ENCODE measurements around the gene FMNL3. TPM values are rescaled to one million over a fixed set of nuclear protein-coding genes. Genes with fewer than 3 reads are reported as not detected.
"Not testable (repeated sequence)": the region's sequence is repeated elsewhere in the genome, so short reads cannot be mapped to it uniquely, and the experiment has no call there.

FMNL3 gene
- total RNA-seq, 1 experiment from 2014 or later: 39.2 TPM

DNA sequence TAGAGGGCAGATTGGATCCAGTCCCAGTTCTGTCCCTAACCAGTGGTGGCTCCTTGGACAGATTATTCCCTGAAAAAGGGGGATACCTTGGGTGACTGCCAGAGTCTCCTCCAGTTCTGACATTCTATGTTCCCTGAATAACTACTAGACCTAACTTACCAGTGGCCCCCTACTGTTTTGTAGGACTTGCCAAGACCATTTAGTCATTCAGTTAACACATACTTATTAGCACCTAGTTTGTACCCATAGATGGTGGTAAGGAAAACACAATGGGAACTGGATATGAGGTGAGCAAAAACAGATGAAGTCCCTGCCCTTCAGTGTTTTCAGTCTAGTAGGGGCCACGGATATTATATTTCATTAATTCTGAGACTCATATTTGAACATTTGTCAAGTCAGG, 80.4 kb downstream of the FMNL3 start:
- H3K9me3 ChIP-seq (replicated peaks): no peaks in the 10 kb centered on the region
- no peak overlapping the region for H3K4me3 ChIP-seq
- peaks cover under 1% of the 10 kb centered on the region; the same call in 1 of the 2 replicates for H3K4me1 ChIP-seq
- no peak for DNase-seq
- H3K27ac ChIP-seq: no peak overlapping the region
- H3K36me3 ChIP-seq: no peaks in the 10 kb centered on the region
- no peaks in the 10 kb centered on the region for H3K27me3 ChIP-seq

DNA sequence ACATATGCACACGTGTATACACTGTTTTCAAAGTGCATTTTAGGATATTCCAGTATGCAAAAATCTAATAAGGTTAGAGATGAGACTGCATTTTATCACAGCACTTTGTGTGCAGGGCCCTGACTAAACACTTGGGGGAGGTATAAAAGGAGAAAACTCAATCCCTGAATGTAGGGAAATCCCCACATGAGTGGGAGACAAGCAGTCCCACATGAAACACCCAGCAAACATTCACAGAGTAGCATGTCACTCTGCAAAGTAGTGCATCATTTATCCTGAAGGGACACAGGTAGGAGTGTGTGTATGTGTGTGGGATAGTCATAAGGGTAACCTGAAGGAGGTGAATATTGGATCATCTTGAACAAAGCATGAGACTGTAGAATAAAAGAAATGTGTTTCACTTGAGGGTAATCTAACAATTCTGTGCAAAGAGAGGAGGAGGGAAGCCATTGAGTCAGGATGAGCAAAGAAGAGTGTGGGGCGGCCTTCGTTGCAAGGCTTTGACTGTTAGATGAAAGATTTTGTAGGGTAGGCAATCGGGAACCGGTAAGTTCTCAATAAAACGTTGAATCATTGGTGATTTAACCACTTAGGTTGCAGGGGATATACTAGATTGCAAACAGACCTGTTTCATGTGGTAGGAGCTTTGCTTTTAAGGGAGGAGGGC, 80.9 kb downstream of the FMNL3 start:
- no peak overlapping the region for H3K4me3 ChIP-seq
- H3K27me3 ChIP-seq: no peaks in the 10 kb centered on the region
- no peaks in the 10 kb centered on the region for H3K9me3 ChIP-seq (replicated peaks)
- H3K4me1 ChIP-seq: peaks cover 6% of the 10 kb centered on the region
- no peak for DNase-seq
- H3K27ac ChIP-seq: no peak overlapping the region
- no peaks in the 10 kb centered on the region for H3K36me3 ChIP-seq

DNA sequence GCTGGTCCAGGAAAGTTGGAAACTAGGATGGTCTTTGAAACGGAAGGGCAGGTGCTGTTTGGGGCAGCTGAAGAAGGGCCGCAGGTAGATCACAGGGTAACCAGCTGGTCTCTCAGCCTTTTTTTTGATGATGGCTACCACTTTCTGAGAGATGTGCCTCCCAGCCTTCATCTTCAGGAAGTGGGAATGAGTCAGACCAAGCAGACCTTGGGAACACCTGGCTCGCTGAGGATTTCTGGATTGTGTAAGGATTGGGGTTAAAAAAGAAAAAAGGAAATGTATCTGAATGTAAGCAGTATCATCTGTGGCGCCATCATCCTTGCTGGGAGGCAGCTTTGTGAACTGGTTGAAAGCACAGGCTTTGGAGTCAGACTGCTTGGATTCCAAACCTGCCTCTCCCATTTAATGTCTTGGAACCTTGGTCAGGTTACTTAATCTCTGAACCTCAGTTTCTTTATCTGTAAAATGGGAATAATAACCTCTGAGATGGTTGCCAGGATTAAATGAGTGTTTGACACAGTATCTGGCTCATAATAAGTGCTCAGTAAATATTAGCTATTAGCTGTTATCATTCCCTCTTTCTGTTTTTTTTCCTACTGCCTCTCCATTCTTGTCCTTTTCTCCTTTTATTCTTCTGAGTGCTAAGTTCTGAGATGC, 82.2 kb downstream of the FMNL3 start:
- H3K36me3 ChIP-seq: no peaks in the 10 kb centered on the region
- DNase-seq: no peak
- H3K4me1 ChIP-seq: peaks cover 8% of the 10 kb centered on the region
- no peaks in the 10 kb centered on the region for H3K9me3 ChIP-seq (replicated peaks)
- H3K27me3 ChIP-seq: no peaks in the 10 kb centered on the region
- no peak overlapping the region for H3K4me3 ChIP-seq
- H3K27ac ChIP-seq: no peak overlapping the region

DNA sequence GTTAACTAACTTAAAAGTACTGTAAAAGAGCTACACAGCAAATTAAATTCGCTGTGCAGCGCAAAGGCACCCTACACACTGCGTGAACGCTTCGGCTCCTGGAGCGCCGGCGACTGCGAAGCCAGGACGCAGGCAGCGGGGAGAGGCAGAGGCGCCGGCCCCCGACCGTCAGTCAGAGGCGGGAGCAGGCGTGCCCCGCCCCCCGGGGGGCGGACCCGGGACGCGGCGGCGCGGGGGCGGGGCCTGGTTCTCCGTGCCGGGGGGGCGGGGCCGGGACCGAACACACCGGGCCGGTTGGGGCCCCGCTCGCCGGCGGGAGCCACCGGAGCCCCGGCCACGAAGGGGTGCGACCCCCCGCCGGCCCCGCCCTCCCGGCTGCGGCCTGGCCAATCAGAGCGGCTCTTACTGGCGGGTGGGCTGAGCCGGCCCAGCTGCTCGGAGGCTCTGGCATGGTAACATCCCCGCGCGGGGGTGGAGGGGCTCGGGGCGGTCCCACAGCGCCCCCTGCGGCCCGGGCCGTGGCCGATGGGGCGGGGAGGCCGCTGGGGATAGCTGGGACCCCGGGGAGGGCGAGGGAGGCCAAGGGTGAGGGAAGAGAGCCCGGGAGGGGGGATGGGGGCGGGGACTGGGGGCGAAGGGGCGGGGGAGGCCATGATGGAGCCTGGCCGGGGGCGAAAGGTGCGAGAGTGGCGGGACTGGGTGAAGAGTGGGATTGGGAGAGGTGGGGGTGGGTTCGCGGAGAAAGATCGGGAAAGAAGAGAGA, 83.9 kb downstream of the FMNL3 start, which contains the start of gene PRPF40B:
TSS of gene PRPF40B (plus strand) at position 420 of the 763 bp plus-strand sequence. CDS start at position 450, 30 bp downstream.
- DNase-seq: peak; percentile 93 to 95
- no peaks in the 10 kb centered on the region for H3K9me3 ChIP-seq (replicated peaks)
- H3K4me3 ChIP-seq: peak within 1 kb of the TSS; percentile 64
- H3K36me3 ChIP-seq: no peaks in the 10 kb centered on the region
- no peak within 1 kb of the TSS for H3K27ac ChIP-seq
- 0 out of 2 replicates have a peak, but pooled peaks cover 3% of the 10 kb centered on the region for H3K27me3 ChIP-seq
- H3K4me1 ChIP-seq: peaks cover 8% of the 10 kb centered on the region

DNA sequence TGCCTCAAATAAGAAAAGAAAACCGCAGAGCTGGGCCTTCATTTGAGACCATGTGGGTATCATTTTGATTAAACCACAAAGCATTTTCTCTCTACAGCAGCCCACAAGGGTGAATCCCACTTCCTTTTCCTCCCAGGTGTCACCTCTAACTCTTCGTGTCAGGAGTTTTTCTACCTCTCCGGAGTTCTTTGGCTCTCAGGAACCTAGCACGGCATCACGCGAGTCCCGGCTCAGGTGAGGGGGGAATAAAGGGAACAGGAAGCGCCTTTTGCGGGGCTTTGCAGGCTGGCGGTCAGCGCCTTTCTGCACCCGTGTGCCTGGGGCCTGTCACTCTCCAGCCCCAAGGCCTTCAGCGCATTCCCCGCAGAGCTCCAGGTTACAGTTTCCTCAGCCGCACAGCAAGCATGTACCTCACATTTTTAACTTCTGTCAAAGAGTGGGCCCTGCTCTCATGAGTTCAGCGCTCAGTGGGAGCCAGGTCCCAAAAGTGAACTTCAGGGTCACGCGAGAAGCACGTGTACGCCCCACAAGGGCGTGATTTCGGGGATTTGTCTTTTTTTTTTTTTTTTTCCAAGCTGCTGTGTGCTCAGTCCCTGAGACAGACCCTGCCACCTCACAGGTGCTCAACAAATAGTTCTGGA, 84.6 kb downstream of the FMNL3 start:
- no peak overlapping the region for H3K27ac ChIP-seq
- H3K36me3 ChIP-seq: no peaks in the 10 kb centered on the region
- H3K4me3 ChIP-seq: peak overlapping the region; percentile 64
- H3K27me3 ChIP-seq: 0 out of 2 replicates have a peak, but pooled peaks cover 4% of the 10 kb centered on the region
- no peaks in the 10 kb centered on the region for H3K9me3 ChIP-seq (replicated peaks)
- peaks cover 8% of the 10 kb centered on the region for H3K4me1 ChIP-seq
- no peak for DNase-seq

DNA sequence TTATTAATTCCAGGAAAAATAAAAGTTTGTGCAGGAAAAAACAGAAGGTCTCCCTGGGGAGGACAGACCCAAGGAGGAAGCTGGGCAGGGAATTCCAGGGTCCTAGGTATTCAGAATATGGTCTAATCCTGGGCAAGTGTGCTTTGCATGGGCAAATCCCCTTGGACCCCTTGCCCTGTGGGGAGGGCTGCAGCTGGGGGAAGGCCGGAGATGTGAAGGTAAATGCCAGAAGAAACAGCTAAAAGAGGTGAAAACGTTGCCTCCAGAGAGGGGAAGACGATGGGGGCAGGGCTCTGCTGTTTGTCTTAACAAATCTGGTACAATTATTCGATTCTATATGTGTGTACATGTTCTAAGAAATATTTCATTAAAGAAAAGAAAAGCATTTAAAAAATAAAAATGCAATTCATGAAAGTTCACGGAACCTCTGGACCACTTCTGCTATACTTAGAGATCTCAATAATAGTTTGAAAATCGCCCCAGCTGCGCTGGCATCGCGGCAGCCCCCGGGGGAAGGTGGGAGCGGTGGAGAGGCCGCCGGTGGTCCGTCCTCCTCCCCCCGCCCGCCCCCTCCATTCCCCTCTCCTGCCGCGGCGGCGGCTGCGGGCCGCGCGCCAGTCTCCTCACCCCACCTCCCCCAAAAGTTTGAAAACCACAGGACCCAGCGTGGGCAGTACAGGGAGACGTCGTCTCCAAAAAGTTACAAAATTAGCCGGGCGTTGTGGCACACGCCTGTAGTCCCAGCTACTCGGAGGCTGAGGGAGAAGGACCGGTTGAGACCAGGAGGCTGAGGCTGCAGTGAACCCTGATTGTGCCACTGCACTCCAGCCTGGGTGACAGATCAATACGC, 85.3 kb downstream of the FMNL3 start:
- DNase-seq: peak in 1 of 2 experiments; percentile 37
- no peak overlapping the region for H3K27ac ChIP-seq

DNA sequence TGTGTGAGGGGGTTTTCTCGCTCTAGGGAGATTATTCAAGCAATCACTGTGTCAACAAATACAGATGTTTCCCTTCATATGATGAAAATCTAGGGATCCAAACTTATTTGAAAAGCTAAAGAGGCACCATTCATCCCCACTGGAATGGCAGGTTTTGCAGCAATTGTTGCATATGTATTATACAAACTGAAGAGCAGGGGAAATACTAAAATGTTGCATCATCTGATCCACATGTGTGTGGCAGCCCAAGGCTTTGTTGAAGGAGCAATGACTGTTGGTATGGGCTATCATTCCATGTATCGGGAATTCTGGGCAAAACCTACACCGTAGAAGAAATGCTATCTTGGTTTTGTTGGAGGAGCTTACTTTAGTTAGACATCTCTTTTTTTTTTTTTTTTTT, 87.9 kb downstream of the FMNL3 start:
- Histone ChIP-seq H3K9me3 (replicated peaks) (no peaks in the 10 kb centered on the region), H3K36me3 (no peaks in the 10 kb centered on the region), H3K4me3 (no peak overlapping the region), H3K4me1 (peaks cover 8% of the 10 kb centered on the region), H3K27ac (no peak overlapping the region), H3K27me3 (0 out of 2 replicates have a peak, but pooled peaks cover 4% of the 10 kb centered on the region)
- no peak for DNase-seq

More for the DNA sequence above, 85.3 kb downstream of the FMNL3 start:
- 0 out of 2 replicates have a peak, but pooled peaks cover 4% of the 10 kb centered on the region for H3K27me3 ChIP-seq
- peak overlapping the region; percentile 64 for H3K4me3 ChIP-seq
- H3K4me1 ChIP-seq: peaks cover 8% of the 10 kb centered on the region
- no peaks in the 10 kb centered on the region for H3K9me3 ChIP-seq (replicated peaks)
- no peaks in the 10 kb centered on the region for H3K36me3 ChIP-seq

DNA sequence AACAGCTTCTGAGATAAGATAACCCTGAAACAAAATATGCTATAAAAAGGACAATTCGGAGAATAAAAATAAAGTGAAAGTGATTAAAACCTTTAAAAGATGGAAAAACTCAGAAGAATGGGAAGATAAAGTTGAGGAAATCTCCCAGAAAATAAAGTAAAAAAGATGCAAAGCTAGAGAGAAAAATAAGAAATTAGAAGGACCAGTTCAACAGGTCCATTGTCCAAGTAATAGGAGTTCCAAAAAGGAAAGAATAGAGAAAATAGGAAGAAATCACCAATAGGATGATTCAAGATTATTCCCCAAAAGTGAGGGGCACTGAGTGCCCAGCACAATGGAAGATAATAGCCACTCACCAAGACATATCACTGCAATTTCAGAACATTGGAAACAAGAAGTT, 88.6 kb downstream of the FMNL3 start:
- H3K27me3 ChIP-seq: 0 out of 2 replicates have a peak, but pooled peaks cover 4% of the 10 kb centered on the region
- H3K27ac ChIP-seq: no peak overlapping the region
- no peaks in the 10 kb centered on the region for H3K36me3 ChIP-seq
- no peak for DNase-seq
- H3K9me3 ChIP-seq (replicated peaks): no peaks in the 10 kb centered on the region
- H3K4me3 ChIP-seq: no peak overlapping the region
- peaks cover 8% of the 10 kb centered on the region for H3K4me1 ChIP-seq

DNA sequence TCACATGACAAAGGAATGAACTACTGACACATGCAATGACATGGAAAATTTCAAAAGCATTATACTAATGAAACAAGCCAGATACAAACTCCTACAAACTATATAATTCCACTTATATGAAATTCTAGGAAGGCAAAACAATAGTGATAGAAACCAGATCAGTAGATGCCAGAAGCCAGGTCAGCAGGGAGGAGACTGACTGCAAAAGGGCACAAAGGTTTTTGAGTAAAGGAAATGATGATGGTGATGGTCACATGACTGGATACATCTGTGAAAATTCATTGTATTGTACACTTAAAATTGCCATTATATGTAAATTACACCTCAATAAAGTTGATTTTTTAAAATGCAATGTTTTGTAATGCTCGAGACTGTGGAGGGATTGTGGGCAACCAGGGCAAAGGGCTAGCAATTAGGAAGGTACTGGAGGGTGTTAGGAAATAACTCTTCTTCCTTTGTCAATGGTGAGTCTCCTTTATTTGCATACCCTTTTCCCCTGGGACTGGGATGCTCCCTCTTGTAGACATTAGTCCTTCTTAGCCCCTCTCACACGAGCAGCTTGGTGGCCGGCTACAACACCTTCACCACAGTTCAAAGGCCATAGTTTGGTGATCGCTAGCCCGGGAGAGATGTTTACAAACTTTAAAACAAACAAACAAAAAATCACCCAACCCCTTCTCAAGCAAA, 90.5 kb downstream of the FMNL3 start:
- Histone ChIP-seq H3K9me3 (replicated peaks) (no peaks in the 10 kb centered on the region), H3K36me3 (no peaks in the 10 kb centered on the region), H3K27ac (no peak overlapping the region), H3K4me1 (peaks cover 6% of the 10 kb centered on the region), H3K4me3 (no peak overlapping the region), H3K27me3 (0 out of 2 replicates have a peak, but pooled peaks cover 4% of the 10 kb centered on the region)
- DNase-seq: no peak

DNA sequence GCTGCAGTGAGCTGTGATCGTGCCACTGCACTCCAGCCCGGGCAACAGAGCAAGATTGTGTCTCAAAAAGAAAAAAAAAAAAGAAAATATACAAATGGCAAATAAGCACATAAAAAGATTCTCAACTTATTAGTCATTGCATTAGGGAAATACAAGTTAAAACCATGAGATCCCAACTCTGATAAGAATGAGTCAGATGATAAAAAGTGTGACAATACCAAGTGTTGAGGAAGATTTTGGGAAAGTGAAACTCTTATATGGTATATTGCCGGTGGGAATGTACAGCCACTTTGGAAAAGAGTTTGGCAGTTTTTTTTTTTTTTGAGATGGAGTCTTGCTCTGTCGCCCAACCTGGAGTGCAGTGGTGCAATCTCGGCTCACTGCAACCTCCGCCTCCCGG, 91.5 kb downstream of the FMNL3 start:
- H3K27me3 ChIP-seq: 0 out of 2 replicates have a peak, but pooled peaks cover 4% of the 10 kb centered on the region
- no peak overlapping the region for H3K27ac ChIP-seq
- no peaks in the 10 kb centered on the region for H3K36me3 ChIP-seq
- no peak overlapping the region for H3K4me3 ChIP-seq
- no peaks in the 10 kb centered on the region for H3K9me3 ChIP-seq (replicated peaks)
- H3K4me1 ChIP-seq: no peaks in the 10 kb centered on the region
- no peak for DNase-seq

DNA sequence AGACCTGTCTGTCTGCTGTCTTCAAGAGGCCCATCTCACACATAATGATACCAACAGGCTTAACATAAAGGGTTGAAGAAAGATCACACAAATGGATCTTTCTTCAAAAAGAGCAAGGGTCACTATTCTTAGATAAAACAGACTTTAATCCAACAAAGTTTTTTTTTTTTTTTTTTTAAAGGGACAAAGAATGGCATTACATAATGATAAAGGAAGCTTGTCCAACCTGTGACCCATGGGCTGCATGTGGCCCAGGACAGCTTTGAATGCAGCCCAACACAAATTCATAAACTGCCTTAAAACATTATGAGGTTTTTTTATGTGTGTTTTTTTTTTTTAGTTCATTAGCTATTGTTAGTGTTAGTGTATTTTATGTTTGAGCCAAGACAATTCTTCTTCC, 95.0 kb downstream of the FMNL3 start:
- no peaks in the 10 kb centered on the region for H3K4me1 ChIP-seq
- no peak overlapping the region for H3K4me3 ChIP-seq
- no peak for DNase-seq
- no peaks in the 10 kb centered on the region for H3K9me3 ChIP-seq (replicated peaks)
- H3K27ac ChIP-seq: no peak overlapping the region
- no peaks in the 10 kb centered on the region for H3K27me3 ChIP-seq
- no peaks in the 10 kb centered on the region for H3K36me3 ChIP-seq

DNA sequence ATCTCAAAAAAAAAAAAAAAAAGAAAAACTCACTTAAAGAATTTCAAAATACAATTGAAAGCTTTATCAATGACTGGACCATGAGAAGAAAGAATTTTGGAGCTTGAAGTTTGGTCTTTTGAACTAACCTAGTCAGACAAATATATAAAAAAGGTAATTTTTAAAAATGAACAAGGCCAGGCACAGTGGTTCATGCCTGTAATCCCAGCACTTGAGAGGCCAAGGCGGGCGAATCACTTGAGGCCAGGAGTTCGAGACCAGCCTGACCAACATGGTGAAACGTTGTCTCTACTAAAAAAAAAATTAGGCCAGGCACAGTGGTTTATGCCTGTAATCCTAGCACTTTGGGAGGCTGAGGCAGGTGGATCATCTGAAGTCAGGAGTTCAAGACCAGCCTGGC, 96.4 kb downstream of the FMNL3 start:
- H3K27me3 ChIP-seq; H3K4me1 ChIP-seq; DNase-seq; H3K9me3 ChIP-seq (replicated peaks); H3K36me3 ChIP-seq; H3K4me3 ChIP-seq; H3K27ac ChIP-seq: not testable (repeated sequence)

DNA sequence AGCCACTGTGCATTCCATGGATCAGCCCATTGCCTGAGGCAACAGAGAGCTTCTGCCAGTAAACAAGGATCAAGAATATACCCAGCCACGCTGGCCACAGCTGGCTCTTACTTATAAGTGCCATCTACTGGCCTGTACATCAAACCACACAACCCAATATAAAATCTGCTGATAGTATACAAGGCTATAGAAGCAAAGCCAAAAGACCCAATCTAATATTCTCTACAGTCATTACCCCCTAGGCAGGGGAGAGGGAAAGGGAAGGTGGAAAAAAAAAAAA, 97.4 kb downstream of the FMNL3 start:
- DNase-seq: peak; percentile 61 to 63
- no peak overlapping the region for H3K27ac ChIP-seq
- no peaks in the 10 kb centered on the region for H3K9me3 ChIP-seq (replicated peaks)
- no peaks in the 10 kb centered on the region for H3K36me3 ChIP-seq
- no peak overlapping the region for H3K4me3 ChIP-seq
- H3K27me3 ChIP-seq: no peaks in the 10 kb centered on the region
- H3K4me1 ChIP-seq: peaks cover 4% of the 10 kb centered on the region

Measured in SJCRH30 (cell line).